SK-N-SH (cell line): Measurements from ENCODE around the gene SFXN1. TPM values are rescaled to one million over a fixed set of nuclear protein-coding genes. Genes with fewer than 3 reads are reported as not detected.

Experiments
- CTCF ChIA-PET: fragments of 300-600, 350-600 bp; formaldehyde crosslinking; extraction: SDS; loops from one replicate; lab custom pipeline; 2021; lab: Yijun Ruan, JAX
- POLR2A ChIA-PET: fragments of 350-600 bp; sonication (Branson Sonifier 250); formaldehyde crosslinking; extraction: SDS; loops from one replicate; lab custom pipeline; 2020; ENCODE audit warnings: antibody characterized with exemption, inconsistent platforms; lab: Yijun Ruan, JAX
- DNase-seq: peaks from one replicate; pipeline ENCODE4 v3.0.0; 2012
- H2AFZ ChIP-seq: fragments of 200-600 bp; sonication (generic); 2 replicates; pipeline ENCODE4 v1.8.1; 2016; ENCODE audit warnings: antibody characterized with exemption, mild to moderate bottlenecking, low read depth
- H3F3A ChIP-seq: fragments of 200-600 bp; sonication (generic); replicated peaks from 2 replicates; pipeline ENCODE3; 2016; ENCODE audit warnings: antibody characterized with exemption, mild to moderate bottlenecking; ENCODE audit not compliant: insufficient read depth
- H3K27ac ChIP-seq, 2 experiments: fragments of 200-500 bp in 1 of 2; fragments of 200-600 bp in 1 of 2; sonication (Bioruptor generic) in 1 of 2; sonication (generic), shearing (Covaris generic) in 1 of 2; 2 replicates each; pipeline versions ENCODE4 v1.5.1 to v1.6.1; 2014 to 2016; ENCODE audit warnings: low read depth in 2 of 2, inconsistent platforms in 1 of 2, low read length in 1 of 2, mild to moderate bottlenecking in 1 of 2, mixed read lengths in 1 of 2
- H3K27me3 ChIP-seq: fragments of 200-600 bp; sonication (generic), shearing (Covaris generic); 2 replicates; pipeline ENCODE4 v1.6.1; 2016; ENCODE audit warnings: mixed run types; ENCODE audit not compliant: insufficient read depth
- H3K36me3 ChIP-seq, 2 experiments: fragments of 200-500 bp in 1 of 2; fragments of 200-600 bp in 1 of 2; sonication (Bioruptor generic) in 1 of 2; sonication (generic) in 1 of 2; replicated peaks in 1 of 2; 2 replicates each; pipeline versions ENCODE3 to v1.5.1; 2014 to 2016; ENCODE audit warnings: low read length in 1 of 2, mild to moderate bottlenecking in 1 of 2; ENCODE audit not compliant: insufficient read depth in 2 of 2, control insufficient read depth in 1 of 2
- H3K4me1 ChIP-seq, 2 experiments: fragments of 200-500 bp in 1 of 2; fragments of 200-600 bp in 1 of 2; sonication (Bioruptor generic) in 1 of 2; sonication (generic), shearing (Covaris generic) in 1 of 2; 2 replicates each; pipeline versions ENCODE4 v1.5.1 to v1.6.1; 2014 to 2016; ENCODE audit warnings: low read depth in 1 of 2, low read length in 1 of 2, mixed run types in 1 of 2; ENCODE audit not compliant: insufficient read depth in 2 of 2, control insufficient read depth in 1 of 2
- H3K4me2 ChIP-seq: fragments of 200-600 bp; sonication (generic), shearing (Covaris generic); 2 replicates; pipeline ENCODE4 v1.6.1; 2017; ENCODE audit warnings: mixed run types
- H3K4me3 ChIP-seq, 2 experiments: fragments of 200-500 bp in 1 of 2; fragments of 200-600 bp in 1 of 2; sonication (Bioruptor generic) in 1 of 2; sonication (generic), shearing (Covaris generic) in 1 of 2; 2 replicates each; pipeline versions ENCODE4 v1.5.1 to v1.8.1; 2014 to 2016; ENCODE audit warnings: low read depth in 2 of 2, inconsistent platforms in 1 of 2, low read length in 1 of 2, mild to moderate bottlenecking in 1 of 2, mixed read lengths in 1 of 2, moderate library complexity in 1 of 2
- H3K79me2 ChIP-seq: fragments of 200-600 bp; sonication (generic); 2 replicates; pipeline ENCODE4 v1.8.1; 2017; ENCODE audit warnings: mild to moderate bottlenecking; ENCODE audit not compliant: insufficient read depth
- H3K9ac ChIP-seq: fragments of 200-600 bp; sonication (generic); 2 replicates; pipeline ENCODE4 v1.6.1; 2017; ENCODE audit warnings: mixed run types
- H3K9me2 ChIP-seq: fragments of 200-600 bp; sonication (generic); 2 replicates; pipeline ENCODE4 v1.6.1; 2017; ENCODE audit warnings: mixed run types
- H3K9me3 ChIP-seq: fragments of 200-600 bp; sonication (generic); 2 replicates; pipeline ENCODE4 v1.6.1; 2017; ENCODE audit warnings: mixed run types, mild to moderate bottlenecking, moderate library complexity
- H4K20me1 ChIP-seq: fragments of 200-600 bp; sonication (generic); 2 replicates; pipeline ENCODE4 v1.6.1; 2017; ENCODE audit warnings: mild to moderate bottlenecking, mixed run types; ENCODE audit not compliant: insufficient read depth
- CHD2 ChIP-seq: fragments of 150-350 bp; IDR thresholded peaks from 2 replicates; pipeline ENCODE4 v1.6.1; 2018; ENCODE audit warnings: low read length; ENCODE audit not compliant: partially characterized antibody
- EZH2phosphoT487 ChIP-seq: fragments of 200-600 bp; sonication (generic); IDR thresholded peaks from 2 replicates; pipeline ENCODE4 v1.6.1; 2017; ENCODE audit warnings: low read depth, mixed run types, mild to moderate bottlenecking, antibody characterized with exemption, moderate library complexity, borderline replicate concordance
- GABPA ChIP-seq: IDR thresholded peaks from 2 replicates; pipeline ENCODE4 v1.4.0; 2012; ENCODE audit warnings: low read depth, mild to moderate bottlenecking
- GATA2 ChIP-seq: sonication (generic); formaldehyde crosslinking; IDR thresholded peaks from 2 replicates; pipeline ENCODE4 v1.5.0; 2020; ENCODE audit warnings: mild to moderate bottlenecking, missing genetic modification reagents
- MEF2A ChIP-seq: IDR thresholded peaks from 2 replicates; pipeline ENCODE4 v1.4.0; 2012; ENCODE audit warnings: low read depth, borderline replicate concordance
- NFIC ChIP-seq: IDR thresholded peaks from 2 replicates; pipeline ENCODE4 v1.4.0; 2012; ENCODE audit warnings: borderline replicate concordance
- NRF1 ChIP-seq: IDR thresholded peaks from 2 replicates; pipeline ENCODE4 v1.6.1; 2012; ENCODE audit warnings: low read depth, mild to moderate bottlenecking, low read length
- POLR2AphosphoS5 ChIP-seq: IDR thresholded peaks from 2 replicates; pipeline ENCODE4 v1.6.1; 2012; ENCODE audit warnings: low read depth, low read length
- RAD21 ChIP-seq: IDR thresholded peaks from 2 replicates; pipeline ENCODE4 v1.6.1; 2012; ENCODE audit warnings: mild to moderate bottlenecking, low read length
- REST ChIP-seq: IDR thresholded peaks from 2 replicates; pipeline ENCODE4 v1.6.1; 2012; ENCODE audit warnings: mild to moderate bottlenecking, low read depth, low read length, moderate library complexity
- RFX5 ChIP-seq: IDR thresholded peaks from 2 replicates; pipeline ENCODE4 v1.6.1; 2012; ENCODE audit warnings: mild to moderate bottlenecking, improper control_type of control experiment, low read length
- SMC3 ChIP-seq: IDR thresholded peaks from 2 replicates; pipeline ENCODE4 v1.6.1; 2012; ENCODE audit warnings: low read depth, low read length, improper control_type of control experiment
- TCF12 ChIP-seq: IDR thresholded peaks from 2 replicates; pipeline ENCODE4 v1.4.0; 2012
- WGBS: methylation state at CpG from one replicate; pipeline ENCODE4 v1.1.6; 2017; ENCODE audit warnings: low lambda C conversion rate; 5-methylcytosine and 5-hydroxymethylcytosine counted together
- polyA plus RNA-seq, 3 experiments: library from polyadenylated mRNA; depleted of rRNA; stranded (reverse); fragments of >200 nt; gene quantifications; 2 replicates each; pipeline ENCODE4 v1.2.3, GENCODE V29; 2012
- TF ChIP-seq, protein P1 (sequence below): IDR thresholded peaks from 2 replicates; pipeline ENCODE4 v1.4.0; 2012; ENCODE audit warnings: low read depth

Gene SFXN1
- polyA plus RNA-seq, 1 of the 3 experiments (the other 2 are of a cell fraction) = 73.6 TPM

DNA sequence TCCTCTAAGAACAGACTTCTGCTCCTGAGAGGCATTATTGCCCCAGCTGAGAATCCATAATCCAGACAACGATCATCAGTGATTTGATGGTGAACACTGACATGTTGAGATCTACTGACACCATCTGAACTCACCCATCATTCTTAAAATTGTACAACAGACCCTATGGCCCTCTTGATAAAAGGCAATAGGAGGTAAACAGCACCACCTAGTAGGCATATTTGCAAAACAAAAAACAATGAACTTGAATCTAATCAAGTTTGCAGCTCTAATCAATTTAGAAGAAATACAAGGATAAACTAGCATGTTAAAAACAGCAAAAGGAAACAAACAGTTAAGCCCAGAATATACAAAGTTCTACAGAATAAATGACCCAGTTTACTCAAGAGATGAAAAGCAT lies 89.6 kb downstream of the SFXN1 start:
- Histone ChIP-seq H3K9me3 (no peaks in the 10 kb centered on the region), H3K27me3 (no peaks in the 10 kb centered on the region), H3K36me3 (no peaks in the 10 kb centered on the region), H3F3A (no peaks in the 10 kb centered on the region), H3K4me3 (no peak overlapping the region), H3K9me2 (no peaks in the 10 kb centered on the region), H3K79me2 (no peaks in the 10 kb centered on the region), H4K20me1 (no peaks in the 10 kb centered on the region), H2AFZ (no peak overlapping the region), H3K4me2 (no peak overlapping the region), H3K27ac (no peak overlapping the region), H3K9ac (no peak overlapping the region), H3K4me1 (no peaks in the 10 kb centered on the region)
- CTCF ChIA-PET = interaction anchor here (0.7 to 4.8 kb wide), 4 partner anchors 32 to 162 kb away, joined by 3 to 28 read pairs (median 4); no protein-coding TSS in a partner anchor
- POLR2A ChIA-PET = interaction anchor here (0.7 kb wide), 1 partner anchor 34 kb away, joined by 4 read pairs; no protein-coding TSS in a partner anchor
- DNase-seq = no peak
- TF ChIP-seq SMC3 (peak; percentile 12; the same call in 1 of the 2 replicates), POLR2AphosphoS5 (no peak), RAD21 (peak; percentile 53), CHD2 (no peak)
- WGBS = 4% methylated on average over 1 of the region's 1 CpG

DNA sequence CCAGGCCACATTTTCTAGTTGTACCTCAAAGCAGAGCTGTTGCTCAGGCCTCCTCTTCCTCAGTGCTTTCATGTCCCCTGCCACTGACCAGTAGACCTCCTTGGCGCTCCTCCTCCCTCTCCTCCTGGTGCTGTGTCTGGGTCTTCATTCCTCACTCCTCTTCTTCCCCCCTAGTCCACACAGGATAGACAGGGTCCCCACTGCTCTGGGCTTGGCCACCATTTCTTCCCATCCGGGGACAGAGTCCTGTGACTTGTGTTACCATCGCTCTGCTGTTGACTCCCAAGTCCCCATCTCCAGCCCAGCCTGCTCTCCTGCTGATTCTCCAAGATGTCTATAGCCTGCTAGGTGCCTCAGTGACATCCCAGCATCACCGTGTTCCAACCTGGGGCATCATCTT lies 91.3 kb downstream of the SFXN1 start:
- ChIA-PET CTCF (interaction anchor here (0.6 to 4.8 kb wide), 3 partner anchors 36 to 651 kb away, joined by 3 to 28 read pairs (median 4); no protein-coding TSS in a partner anchor), POLR2A (no interaction called here)
- no peak for DNase-seq
- no peak overlapping the region for H2AFZ ChIP-seq
- no peaks in the 10 kb centered on the region for H3K27me3 ChIP-seq
- H3K4me3 ChIP-seq = no peak overlapping the region
- H3K27ac ChIP-seq = no peak overlapping the region
- WGBS = 39% methylated on average over 4 of the region's 4 CpGs
- H3K9me3 ChIP-seq = no peaks in the 10 kb centered on the region
- no peaks in the 10 kb centered on the region for H3K9me2 ChIP-seq
- TF ChIP-seq, protein P1, sequence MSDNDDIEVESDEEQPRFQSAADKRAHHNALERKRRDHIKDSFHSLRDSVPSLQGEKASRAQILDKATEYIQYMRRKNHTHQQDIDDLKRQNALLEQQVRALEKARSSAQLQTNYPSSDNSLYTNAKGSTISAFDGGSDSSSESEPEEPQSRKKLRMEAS = no peak
- no peak for TF ChIP-seq MEF2A
- no peak for TF ChIP-seq REST
- TF ChIP-seq TCF12 = no peak
- no peak for TF ChIP-seq EZH2phosphoT487
- no peak for TF ChIP-seq NRF1
- TF ChIP-seq RFX5 = no peak
- no peak for TF ChIP-seq GATA2 (CRISPR knock-in tag)
- TF ChIP-seq NFIC = no peak
- TF ChIP-seq GABPA = no peak
- no peak overlapping the region for H3K4me2 ChIP-seq
- H4K20me1 ChIP-seq = no peaks in the 10 kb centered on the region
- H3F3A ChIP-seq = no peaks in the 10 kb centered on the region
- no peaks in the 10 kb centered on the region for H3K4me1 ChIP-seq
- H3K9ac ChIP-seq = no peak overlapping the region
- H3K36me3 ChIP-seq = no peaks in the 10 kb centered on the region
- H3K79me2 ChIP-seq = no peaks in the 10 kb centered on the region
